CD4-positive, alpha-beta T cell treated with Interleukin-15 for 1 hour (primary cell): ENCODE results near the gene PTMS.
"Not testable (repeated sequence)": the region's sequence is repeated elsewhere in the genome, so short reads cannot be mapped to it uniquely, and the experiment has no call there.

ENCODE experiments used
- DNase-seq: peaks from one replicate; pipeline ENCODE4 v3.0.0-alpha.2; 2020

The PTMS gene, protein sequence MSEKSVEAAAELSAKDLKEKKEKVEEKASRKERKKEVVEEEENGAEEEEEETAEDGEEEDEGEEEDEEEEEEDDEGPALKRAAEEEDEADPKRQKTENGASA

DNA sequence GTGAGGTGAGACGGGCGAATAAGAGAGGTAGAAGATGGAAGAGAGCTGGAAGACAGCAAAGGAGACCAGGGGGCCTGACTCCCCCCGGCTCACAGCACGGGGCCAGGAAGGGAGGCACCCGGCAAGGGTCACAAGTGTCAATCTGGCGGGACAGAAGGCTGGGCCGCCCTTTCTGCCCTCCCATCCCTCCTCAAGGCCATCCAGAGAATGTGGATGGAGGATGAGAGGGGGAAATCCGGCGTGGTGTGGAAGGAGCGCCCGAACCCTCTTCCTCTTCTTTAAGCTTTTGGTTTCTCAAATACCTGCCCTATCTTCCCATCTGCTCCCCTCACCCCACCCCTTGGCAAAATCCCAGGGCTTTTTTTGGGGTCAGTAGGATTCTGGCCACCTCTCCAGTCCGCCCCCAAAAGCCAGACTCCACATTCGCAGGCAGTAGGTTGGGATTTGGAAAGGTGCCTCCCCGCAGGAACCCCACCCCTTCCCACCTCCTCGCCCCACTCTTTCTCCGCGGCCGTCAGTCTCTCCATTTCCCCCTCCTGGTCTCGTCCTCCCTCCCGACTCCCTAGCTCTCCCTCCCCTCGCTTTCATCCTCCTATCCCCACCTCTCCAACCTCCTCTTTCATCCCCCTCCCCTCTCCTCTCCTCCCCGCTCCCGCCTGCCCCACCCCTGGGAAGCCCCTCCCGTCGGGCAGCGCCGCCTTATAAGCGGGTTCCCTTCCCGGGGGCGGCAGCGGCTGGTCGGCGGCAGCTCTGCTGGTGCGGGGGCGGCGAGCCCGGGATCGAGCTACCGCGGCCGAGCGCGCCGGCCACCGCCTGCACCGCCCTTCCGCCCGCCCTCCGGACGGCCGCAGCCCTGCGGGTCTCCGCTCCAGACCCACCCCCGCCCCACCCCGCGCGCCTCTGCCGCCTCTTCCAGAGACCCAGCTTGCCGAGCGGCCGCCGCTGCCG is at the start of gene PTMS:
Gene PTMS (plus strand): TSS at position 730 of the 948 bp plus-strand sequence. CDS start 343 bp downstream, outside the sequence.
- no peak for DNase-seq

DNA sequence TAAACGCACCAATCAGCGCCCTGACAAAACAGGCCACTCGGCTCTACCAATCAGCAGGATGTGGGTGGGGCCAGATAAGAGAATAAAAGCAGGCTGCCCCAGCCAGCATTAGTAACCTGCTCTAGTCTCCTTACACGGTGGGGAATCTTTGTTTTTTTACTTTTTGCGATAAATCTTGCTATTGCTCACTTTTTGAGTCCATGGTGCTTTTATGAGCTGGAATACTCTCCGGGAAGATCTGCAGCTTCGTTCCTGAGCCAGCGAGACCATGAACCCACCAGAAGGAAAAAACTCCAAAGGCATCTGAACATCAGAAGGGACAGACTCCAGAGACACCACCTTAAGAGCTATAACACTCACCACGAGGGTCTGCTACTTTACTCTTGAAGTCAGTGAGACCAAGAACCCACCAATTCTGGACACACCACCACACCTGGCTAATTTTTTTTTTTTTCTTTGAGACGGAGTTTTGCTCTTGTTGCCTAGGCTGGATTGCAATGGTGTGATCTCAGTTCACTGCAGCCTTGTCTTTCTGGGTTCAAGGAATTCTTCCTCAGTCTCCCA is 49.2 kb upstream of the PTMS start:
- DNase-seq, result no peak

DNA sequence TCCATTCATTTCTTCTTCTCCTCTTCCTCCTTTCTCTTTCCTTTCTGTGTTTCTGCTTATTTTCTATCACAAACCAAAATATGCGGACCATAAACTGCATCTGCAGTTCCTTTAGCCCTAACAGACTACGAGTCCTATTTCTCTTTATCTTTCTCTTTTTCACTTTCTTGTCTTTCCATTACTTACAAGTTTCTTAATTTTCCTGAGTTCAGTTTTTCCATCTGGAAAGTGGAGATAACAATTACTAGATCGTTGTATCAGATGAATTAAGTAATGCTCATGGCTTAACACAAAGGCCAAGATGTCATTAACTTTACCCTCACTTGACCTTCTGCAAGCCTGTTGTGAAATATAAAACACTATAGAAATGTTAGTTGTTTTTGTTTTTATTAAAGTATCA is 43.3 kb upstream of the PTMS start:
- DNase-seq, result no peak

DNA sequence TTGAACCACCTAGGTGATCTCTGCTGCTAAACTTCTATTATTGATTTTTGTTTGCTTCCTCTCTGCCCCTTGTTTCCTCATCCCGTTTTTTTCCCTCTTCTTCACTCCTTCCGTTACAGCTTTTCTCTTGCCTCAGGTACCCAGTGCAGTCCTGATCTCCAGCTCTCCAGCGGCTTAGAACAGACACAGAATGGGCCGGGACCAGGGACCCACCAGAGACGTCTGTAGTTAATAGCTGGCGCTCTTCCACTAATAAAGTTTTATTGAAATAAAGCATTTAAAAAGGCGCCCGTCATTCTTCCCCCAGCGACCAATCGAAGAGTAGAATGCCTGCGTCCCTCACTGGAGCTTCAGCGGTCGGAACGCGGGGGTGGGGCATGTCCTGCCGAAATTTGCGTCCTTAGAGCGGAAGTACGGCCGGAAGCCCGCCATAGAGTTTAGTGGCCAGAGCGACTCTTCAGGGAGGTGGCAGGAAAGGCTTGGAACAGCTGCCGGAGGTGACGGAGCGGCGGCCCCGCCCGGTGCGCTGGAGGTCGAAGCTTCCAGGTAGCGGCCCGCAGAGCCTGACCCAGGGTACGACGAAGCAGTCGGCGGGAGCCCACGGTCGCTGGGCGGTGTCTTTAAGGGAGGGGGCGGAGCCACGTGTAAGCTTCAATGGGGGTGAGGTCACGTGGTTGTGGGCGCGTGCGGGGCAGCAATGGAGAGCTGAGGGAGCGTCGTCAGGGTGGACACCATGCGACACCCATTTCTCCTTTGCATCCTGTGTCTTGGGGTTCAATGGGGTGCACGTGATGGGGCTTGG is 42.4 kb upstream of the PTMS start, which contains the start of gene COPS7A:
Gene COPS7A (plus strand): TSS at position 440 of the 802 bp plus-strand sequence. CDS start 611 bp downstream, outside the sequence.
- DNase-seq, result peak; percentile 99

DNA sequence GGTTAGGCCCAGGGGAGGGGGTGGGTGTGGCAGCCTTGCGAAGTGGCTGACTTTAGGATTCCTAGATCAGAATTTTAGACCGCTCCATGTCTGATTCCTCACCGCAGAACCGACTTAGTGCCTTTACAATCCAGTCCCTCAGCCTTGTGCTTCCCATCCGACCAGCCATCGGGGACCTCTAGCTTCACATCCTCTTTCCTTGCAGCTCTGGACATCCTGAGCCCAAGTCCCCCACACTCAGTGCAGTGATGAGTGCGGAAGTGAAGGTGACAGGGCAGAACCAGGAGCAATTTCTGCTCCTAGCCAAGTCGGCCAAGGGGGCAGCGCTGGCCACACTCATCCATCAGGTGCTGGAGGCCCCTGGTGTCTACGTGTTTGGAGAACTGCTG is 41.8 kb upstream of the PTMS start:
- no peak for DNase-seq

DNA sequence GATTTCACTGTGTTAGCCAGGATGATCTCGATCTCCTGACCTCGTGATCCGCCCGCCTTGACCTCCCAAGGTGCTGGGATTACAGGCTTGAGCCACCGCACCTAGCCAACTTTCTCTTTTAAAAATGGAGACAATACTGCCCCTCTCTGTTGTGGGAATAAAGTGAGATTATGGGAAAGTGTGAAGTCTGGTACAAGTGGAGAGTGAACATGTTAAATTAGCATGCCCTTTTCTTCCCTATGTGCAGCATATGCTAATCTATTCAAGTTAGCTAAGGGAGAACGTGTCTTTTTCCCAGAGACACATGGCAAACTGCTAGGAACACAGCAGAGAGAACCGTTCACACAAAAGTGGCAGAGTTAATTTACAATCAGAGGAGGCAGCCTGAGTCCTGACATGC is 40.8 kb upstream of the PTMS start:
- no peak for DNase-seq

DNA sequence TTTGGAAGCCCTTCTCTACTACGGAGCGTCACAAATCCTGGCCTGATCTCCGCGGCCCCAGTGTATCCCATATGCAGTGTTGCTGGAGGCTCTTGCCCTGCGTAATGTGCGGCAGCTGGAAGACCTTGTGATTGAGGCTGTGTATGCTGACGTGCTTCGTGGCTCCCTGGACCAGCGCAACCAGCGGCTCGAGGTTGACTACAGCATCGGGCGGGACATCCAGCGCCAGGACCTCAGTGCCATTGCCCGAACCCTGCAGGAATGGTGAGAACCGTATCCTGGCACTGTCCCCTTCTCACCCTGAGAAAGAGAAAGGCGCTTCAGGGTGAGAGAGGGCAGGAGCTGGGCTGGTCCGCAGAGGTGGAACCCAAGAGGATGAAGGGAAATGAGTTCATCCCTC is 37.0 kb upstream of the PTMS start:
- DNase-seq, result no peak

DNA sequence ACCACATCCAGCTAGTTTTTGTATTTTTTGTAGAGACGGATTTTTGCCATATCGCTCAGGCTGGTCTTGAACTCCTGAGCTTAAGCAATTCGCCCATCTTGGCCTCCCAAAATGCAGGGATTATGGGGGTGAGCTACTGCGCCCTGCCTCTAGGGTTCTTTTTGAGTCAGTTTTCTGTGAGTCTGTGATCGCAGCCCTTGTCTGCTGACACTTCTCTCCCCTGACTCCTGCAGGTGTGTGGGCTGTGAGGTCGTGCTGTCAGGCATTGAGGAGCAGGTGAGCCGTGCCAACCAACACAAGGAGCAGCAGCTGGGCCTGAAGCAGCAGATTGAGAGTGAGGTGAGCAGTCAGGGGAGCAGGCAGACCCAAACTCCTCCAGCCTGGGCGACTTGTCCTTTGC is 36.0 kb upstream of the PTMS start:
- DNase-seq, result no peak

DNA sequence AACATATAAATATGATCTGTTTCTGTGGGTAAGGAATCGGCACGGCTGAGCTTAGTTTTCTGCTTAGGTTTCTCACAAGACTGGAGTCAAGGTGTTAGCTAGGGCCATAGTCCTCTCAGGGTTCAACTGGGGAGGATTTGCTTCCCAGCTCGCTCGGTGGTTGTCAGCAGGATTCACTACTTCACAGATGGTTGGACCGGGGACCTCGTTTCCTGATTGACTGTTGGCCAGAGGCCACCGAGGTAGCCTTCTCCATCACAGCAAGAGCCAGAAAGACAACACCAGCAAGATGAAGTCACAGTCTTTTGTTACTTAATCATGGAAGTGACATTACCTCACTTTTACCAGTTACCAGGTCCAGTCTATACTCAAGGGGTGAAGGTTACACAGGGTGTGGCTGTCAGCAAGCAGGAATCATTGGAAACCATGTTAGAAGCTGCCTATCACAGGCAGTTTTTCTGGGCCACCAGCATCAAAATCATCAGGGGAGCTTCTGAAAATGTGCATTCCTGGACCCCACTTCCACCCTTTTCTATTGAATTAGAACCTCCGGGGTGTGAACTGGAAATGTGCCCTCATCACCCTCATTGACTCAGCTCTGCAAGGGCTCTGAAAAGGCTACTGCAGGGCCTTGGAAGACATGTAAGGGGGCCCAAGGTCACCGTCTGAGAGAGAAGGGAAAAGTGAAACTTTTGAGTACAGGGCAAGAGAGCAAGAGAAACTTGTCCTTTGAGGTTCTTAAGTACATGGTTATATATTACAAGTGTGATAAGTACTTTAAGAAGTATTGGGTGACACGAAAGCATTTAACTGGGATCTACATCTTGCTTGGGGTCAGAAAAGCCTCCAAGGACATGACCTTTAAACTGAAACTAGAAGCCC is 31.4 kb upstream of the PTMS start:
- DNase-seq, result no peak

DNA sequence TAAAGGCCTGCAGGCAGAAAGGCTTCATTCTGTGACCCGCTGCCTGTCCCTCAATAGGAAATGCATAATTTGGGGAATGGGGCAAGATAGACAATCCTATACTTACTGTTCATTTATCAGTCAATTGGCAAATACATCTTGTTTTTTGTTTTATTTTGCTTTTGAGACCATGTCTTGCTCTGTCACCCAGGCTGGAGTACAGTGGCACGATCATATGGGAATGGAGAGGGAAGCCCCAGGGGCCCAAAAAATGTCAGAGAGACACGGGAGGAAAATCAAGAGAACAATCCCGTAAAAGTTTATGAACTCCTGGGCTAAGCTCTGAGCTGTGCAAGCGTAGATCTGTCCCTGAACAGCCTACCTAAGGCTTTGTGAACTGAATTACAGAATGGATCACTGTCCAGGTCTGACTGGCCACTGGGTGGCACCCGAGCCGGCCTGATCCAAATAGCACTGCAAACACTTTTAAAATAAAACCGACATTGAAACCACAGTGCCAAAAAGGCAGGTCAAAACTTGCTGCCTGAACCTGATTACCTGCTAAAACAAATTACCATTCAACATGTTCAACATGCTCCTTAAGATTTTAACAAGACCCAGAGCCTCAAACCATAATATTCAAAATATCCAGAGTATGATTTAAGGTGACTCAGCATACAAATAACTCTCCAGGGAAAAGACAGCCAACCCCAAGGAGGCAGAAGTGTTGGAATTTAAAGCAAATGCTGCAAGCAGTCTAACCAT is 30.5 kb upstream of the PTMS start:
- peak; percentile 50 for DNase-seq

DNA sequence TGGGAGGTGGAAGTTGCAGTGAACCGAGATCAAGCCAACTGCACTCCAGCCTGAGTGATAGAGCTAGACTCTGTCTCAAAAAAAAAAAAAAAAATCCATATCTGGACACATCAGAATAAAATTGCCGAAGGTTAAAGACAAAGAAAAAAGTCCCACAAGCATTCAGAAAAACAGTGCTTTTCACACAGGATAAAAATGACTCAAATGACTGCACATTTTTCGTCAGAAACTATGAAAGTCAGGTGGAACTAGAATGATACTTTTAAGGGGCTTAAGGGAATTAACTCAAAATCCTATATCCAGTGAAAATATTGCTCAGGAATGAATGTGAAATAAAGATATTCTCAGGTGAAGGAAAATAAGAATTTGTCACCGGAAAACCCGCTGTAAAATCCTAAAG is 29.4 kb upstream of the PTMS start:
- no peak for DNase-seq

DNA sequence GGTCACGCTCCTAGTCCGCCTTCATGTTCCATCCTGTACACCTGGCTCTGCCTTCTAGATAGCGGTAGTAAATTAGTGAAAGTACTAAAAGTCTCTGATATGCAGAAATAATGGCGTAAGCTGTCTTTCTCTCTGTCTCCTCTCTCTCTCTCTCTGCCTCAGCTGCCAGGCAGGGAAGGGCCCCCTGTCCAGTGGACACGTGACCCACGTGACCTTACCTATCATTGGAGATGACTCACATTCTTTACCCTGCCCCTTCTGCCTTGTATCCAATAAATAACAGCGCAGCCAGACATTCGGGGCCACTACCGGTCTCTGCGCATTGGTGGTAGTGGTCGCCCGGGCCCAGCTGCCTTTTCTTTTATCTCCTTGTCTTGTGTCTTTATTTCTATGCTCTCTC is 24.1 kb upstream of the PTMS start:
- not testable (repeated sequence) for DNase-seq

DNA sequence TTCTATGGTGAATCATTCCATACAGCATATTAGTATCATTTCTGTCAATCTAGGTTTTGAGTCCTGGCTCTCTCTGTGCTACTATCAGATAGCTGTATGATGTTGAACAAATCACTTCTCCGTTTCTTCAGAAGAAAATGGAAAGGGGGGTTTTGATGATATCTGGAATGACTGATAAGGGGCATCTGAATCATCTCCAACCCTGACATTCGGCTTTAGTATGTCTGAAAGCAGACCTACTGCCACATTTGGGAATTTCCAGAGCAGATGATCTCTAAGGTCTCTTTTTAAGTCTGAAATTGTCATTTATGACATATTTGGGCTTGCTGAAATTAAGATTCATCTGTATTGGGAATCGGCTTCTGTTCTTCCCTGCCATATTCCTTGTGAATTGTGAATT is 23.3 kb upstream of the PTMS start:
- DNase-seq, result no peak

DNA sequence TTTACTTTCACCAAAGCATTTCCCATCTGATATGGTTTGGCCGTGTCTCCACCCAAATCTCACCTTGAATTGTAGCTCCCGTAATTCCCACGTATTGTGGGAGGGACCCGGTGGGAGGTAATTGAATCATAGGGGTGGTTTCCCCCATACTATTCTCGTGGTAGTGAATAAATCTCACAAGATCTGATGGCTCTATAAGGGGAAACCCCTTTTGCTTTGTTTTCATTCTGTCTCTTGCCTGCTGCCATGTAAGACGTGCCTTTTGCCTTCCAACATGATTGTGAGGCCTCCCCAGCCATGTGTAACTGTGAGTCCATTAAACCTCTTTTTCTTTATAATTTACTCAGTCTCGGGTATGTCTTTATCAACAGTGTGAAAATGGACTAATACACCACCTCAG is 22.9 kb upstream of the PTMS start:
- not testable (repeated sequence) for DNase-seq

DNA sequence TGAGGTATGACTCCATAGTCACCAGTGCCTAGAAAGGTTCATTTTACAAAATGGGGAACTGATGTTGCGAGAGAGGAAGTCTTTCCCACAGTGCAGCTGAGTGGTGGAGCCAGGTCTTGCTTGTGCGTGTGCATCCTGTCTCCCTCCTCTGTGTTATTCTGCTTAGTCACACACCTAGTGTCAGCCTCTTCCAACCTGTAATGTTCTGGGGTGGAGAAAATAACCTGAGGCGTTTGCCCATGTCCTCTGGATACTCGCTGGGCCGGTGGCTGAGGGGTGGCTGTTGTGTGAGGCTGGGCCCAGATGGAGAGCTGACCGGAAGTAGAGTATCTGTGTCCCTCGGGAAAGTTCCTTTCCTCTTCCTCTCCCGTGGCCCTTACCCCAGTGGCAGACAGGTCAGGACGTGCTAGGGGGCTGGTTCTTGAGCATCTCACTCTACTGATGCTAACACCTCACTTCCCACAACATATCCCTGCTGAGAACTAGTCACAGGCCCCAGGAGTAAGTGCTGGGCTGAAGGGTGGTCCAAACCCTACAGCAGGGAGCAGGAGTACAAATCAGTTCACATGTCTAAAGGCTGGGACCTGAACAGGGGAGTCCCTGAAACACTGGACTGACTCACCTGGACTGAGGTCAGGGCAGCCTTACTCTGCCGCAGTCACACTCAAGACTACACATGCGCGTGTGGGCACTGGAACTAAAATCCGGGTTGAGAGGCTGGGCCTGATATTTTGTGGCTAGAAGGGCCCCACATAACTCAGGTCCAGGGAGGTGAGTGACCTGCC is 20.2 kb upstream of the PTMS start:
- DNase-seq, result peak; percentile 67

DNA sequence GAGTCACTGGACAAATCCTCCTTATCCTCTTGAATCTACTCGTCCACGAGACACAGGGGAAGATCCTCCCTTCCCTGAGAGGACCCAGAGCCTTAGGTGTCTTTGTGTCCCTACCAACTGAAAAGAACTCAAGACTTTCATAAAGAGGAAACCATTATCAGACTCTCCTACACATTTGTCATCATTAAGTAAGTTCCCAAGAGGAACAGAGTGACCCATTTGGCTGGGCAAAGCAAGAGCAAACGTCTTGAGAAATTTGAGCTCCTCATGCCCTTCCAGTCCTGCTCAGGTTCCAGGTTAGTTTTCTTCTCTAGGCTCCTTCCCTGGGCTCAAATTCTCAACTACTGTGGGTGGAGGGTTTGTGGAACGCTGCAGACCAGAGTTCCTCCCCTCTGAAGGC is 18.9 kb upstream of the PTMS start:
- DNase-seq, result no peak

DNA sequence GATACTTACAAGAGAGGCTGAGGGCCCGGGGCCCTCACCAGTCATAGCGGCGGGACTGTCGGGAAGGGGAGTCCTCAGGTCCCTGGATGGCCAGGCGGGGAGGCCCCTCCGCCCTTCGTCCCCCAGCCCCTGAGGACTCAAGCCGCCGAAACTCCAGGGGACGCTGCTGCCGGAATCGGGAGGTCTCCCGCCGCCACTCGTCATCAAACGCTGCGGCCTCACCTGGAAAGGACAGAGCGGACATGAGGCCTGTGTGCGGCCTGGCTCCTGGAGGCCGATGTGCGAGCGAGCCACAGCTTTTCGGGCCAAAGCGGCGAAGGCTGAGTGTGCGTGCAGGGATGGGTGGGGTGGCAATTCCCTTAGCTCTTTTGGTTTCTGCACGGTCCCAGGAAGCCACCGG is 17.4 kb upstream of the PTMS start:
- DNase-seq, result no peak

DNA sequence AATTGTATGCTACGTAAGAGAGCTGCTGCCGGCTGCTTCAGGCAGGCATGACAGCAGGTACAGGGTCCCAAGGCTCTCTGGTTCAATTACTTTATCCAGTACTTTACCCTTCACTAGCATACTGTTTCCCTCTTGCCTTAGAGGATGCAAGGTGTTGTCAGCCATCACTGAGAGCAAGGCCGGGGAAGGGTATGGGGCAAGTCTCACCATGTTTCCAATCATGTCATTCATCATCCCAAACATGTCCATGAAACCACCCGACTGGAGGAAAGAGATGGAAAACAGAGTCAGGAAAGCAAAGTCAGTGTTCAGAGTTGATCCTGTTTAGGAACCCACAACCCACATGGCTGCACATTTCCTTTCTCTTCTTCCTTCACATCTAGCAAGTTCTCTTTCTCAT is 15.7 kb upstream of the PTMS start:
- DNase-seq, result no peak

DNA sequence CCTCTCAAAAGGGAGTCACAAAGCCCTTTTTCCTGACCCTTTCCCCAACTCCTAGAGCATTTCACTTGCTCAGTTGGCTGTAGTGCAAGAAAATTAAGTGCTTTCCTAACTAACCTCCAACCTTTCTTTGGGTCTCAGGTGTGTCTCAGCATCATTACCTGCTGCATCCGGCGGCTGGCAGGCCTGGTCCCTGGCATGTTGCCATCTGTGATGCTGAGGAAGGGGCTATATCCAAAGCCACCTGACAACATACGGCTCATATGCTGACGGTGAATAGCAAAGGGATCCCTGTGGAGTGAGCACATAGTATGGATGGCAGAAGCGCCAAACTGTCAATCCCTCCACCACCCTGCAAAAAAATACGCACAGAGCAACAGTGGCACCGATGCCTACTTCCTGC is 14.4 kb upstream of the PTMS start:
- no peak for DNase-seq

DNA sequence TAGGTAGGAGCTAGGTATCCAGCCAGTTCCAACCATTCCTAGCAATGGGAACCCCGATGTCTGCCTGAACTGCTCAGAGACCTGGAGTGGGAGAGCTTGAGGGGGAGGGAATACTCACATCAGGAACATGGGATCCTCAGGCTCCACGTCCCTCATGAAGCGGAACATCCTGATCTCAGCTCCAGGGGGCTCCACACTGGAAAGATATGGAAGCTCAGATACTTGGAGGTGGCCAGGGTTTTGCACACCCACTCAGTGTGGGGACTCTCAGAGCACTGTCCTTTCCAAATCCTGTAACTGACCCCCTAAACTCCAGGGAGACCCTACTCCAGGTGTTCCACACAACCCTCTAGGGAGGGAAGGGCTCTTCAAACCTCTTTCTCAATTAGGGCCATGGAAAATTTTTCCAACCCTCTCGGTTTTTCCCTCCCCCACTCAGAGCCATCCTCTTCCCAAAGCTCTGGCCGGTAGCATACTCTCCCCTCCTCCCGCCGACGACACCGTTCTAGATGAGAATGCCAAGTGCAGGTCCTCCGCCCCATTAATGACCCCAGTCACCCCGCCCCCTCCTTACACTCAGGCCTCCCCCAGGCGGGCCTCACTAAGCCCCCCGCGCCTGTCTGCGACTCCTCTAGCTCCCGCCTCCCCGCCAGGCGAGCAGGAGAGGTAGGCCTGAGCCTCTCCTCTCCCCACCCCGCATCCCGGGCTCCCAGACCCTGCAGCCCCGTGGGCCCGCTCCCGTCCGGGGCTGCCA is 13.8 kb upstream of the PTMS start:
- no peak for DNase-seq
